Forelimb muscle (tissue), 1 donor: ENCODE results near the gene RAP1GAP. TPM values are rescaled to one million over a fixed set of nuclear protein-coding genes. Genes with fewer than 3 reads are reported as not detected.
"Not testable (repeated sequence)": the region's sequence is repeated elsewhere in the genome, so short reads cannot be mapped to it uniquely, and the experiment has no call there.

Experiments used
- DNase-seq: peaks from one replicate; pipeline ENCODE4 v3.0.0-alpha.2; 2013; ENCODE audit warnings: low read depth
- polyA plus RNA-seq: library from polyadenylated mRNA; unstranded; fragments of 120-200 nt; gene quantifications from one replicate; pipeline ENCODE4 v1.2.1, GENCODE V29; 2013; ENCODE audit not compliant: insufficient read length

Gene RAP1GAP
- polyA plus RNA-seq, 1 donor: 1.7 TPM

GRCh38 chr1:21644348-21644747 lies 24.8 kb downstream of the RAP1GAP start:
- no peak for DNase-seq

- no peak for DNase-seq
Measured at GRCh38 chr1:21643624-21644023, 25.5 kb downstream of the RAP1GAP start.

- DNase-seq: no peak
Measured at GRCh38 chr1:21641967-21642739, 27.0 kb downstream of the RAP1GAP start.

- DNase-seq: no peak
Measured at GRCh38 chr1:21641537-21641936, 27.6 kb downstream of the RAP1GAP start.

GRCh38 chr1:21641076-21641475 lies 28.1 kb downstream of the RAP1GAP start:
- DNase-seq: no peak

- DNase-seq: no peak
Measured at GRCh38 chr1:21640653-21641052, 28.5 kb downstream of the RAP1GAP start.

GRCh38 chr1:21639594-21640041 lies 29.5 kb downstream of the RAP1GAP start:
- no peak for DNase-seq

GRCh38 chr1:21638531-21639341 lies 30.4 kb downstream of the RAP1GAP start:
- no peak for DNase-seq

GRCh38 chr1:21637514-21637913 lies 31.6 kb downstream of the RAP1GAP start:
- no peak for DNase-seq

- DNase-seq: no peak
Measured at GRCh38 chr1:21636029-21636428, 33.1 kb downstream of the RAP1GAP start.

GRCh38 chr1:21634806-21635535 lies 34.2 kb downstream of the RAP1GAP start:
- no peak for DNase-seq

- no peak for DNase-seq
Measured at GRCh38 chr1:21633992-21634805, 35.0 kb downstream of the RAP1GAP start.

GRCh38 chr1:21633141-21633755 lies 35.9 kb downstream of the RAP1GAP start:
- no peak for DNase-seq

- no peak for DNase-seq
Measured at GRCh38 chr1:21631944-21632887, 36.9 kb downstream of the RAP1GAP start.

GRCh38 chr1:21631590-21631943 lies 37.6 kb downstream of the RAP1GAP start:
- not testable (repeated sequence) for DNase-seq

- DNase-seq: no peak
Measured at GRCh38 chr1:21630571-21631343, 38.4 kb downstream of the RAP1GAP start.

- no peak for DNase-seq
Measured at GRCh38 chr1:21629971-21630370, 39.2 kb downstream of the RAP1GAP start.

GRCh38 chr1:21628798-21629393 lies 40.3 kb downstream of the RAP1GAP start:
- DNase-seq: no peak

GRCh38 chr1:21626921-21627339 lies 42.2 kb downstream of the RAP1GAP start:
- DNase-seq: no peak
